ENCODE results near the gene CYP46A1. TPM values are rescaled to one million over a fixed set of nuclear protein-coding genes. Genes with fewer than 3 reads are reported as not detected.
A peak's percentile ranks its signal among the peaks of the same experiment; 100 is the strongest.

CYP46A1 gene
- total and polyA plus RNA-seq, 4 experiments from 2014 or later = 0.15 to 0.36 TPM; not detected in 2

- ChIA-PET CTCF (ENCODE audit: partially characterized antibody) (interaction anchor here (0.7 to 1.5 kb wide), 5 partner anchors 17 to 228 kb away, joined by 3 to 5 read pairs (median 3); partner anchors contain the start of genes CCNK and SETD3), POLR2A (ENCODE audit: partially characterized antibody) (interaction anchor here (0.7 to 2.1 kb wide), 5 partner anchors 79 to 956 kb away, joined by 3 to 13 read pairs (median 3); partner anchors contain the start of genes CCNK and SETD3)
- DNase-seq = peak in 1 of 5 donors; percentile 10
- H3K27ac ChIP-seq (ENCODE audit: low read depth, low read length) = peak overlapping the region; percentile 21
- peaks cover 8 to 9% of the 10 kb centered on the region in 2 donors for H3K27me3 Mint-ChIP-seq
- intact Hi-C loops (cut with micrococcal nuclease) = loop anchor here (1.0 to 5.0 kb wide), 5 partner anchors 80 to 508 kb away; partner anchors contain the start of genes CCDC85C, CCNK, EML1 and EVL
- H3K36me3 ChIP-seq (ENCODE audit: insufficient read depth, low read length) = no peaks in the 10 kb centered on the region
- no peak overlapping the region for H3K27ac Mint-ChIP-seq
- H3K4me1 Mint-ChIP-seq = peaks cover 6 to 20% (median 14%) of the 10 kb centered on the region in 4 donors
- H3K27me3 ChIP-seq (ENCODE audit: insufficient read depth, low read length) = no peaks in the 10 kb centered on the region
- peaks cover 19% of the 10 kb centered on the region for H3K4me1 ChIP-seq (ENCODE audit: insufficient read depth, low read length)
- H3K36me3 Mint-ChIP-seq = peaks cover 0 to 3% of the 10 kb centered on the region in 2 donors
- no peaks in the 10 kb centered on the region for H3K9me3 Mint-ChIP-seq
- H3K9me3 ChIP-seq (ENCODE audit: control insufficient read depth in 1 of 2, low read length in 2 of 2) = no peaks in the 10 kb centered on the region
- H3K4me3 ChIP-seq (ENCODE audit: low read length in 2 of 2) = peak overlapping the region in 1 of 2 donors; percentile 36
- peak overlapping the region in 2 of 8 donors; percentile 13 to 29 for H3K4me3 Mint-ChIP-seq
Observed at GRCh38 chr14:99684410-99684934, 374 bp downstream of the CYP46A1 start.

- peaks cover 6 to 23% (median 14%) of the 10 kb centered on the region in 4 donors for H3K4me1 Mint-ChIP-seq
- intact Hi-C loops (cut with micrococcal nuclease) = loop anchor here (2.0 kb wide), 1 partner anchor 108 kb away; the partner anchor contains the start of gene EML1
- H3K4me3 ChIP-seq (ENCODE audit: low read length in 2 of 2) = no peak overlapping the region
- DNase-seq = no peak
- CTCF ChIA-PET (ENCODE audit: partially characterized antibody) = no interaction called here
- H3K27me3 ChIP-seq (ENCODE audit: insufficient read depth, low read length) = peaks cover 4% of the 10 kb centered on the region
- H3K27me3 Mint-ChIP-seq = peaks cover 14% of the 10 kb centered on the region in 2 donors
- no peaks in the 10 kb centered on the region for H3K9me3 ChIP-seq (ENCODE audit: control insufficient read depth in 1 of 2, low read length in 2 of 2)
- no peaks in the 10 kb centered on the region for H3K36me3 ChIP-seq (ENCODE audit: insufficient read depth, low read length)
- H3K4me1 ChIP-seq (ENCODE audit: insufficient read depth, low read length) = peaks cover 19% of the 10 kb centered on the region
- H3K36me3 Mint-ChIP-seq = peaks cover 0 to 3% of the 10 kb centered on the region in 2 donors
- peak overlapping the region in 1 of 7 donors; percentile 56 for H3K27ac Mint-ChIP-seq
- peak overlapping the region in 7 of 8 donors; percentile 23 to 72 (median 58) for H3K4me3 Mint-ChIP-seq
- no peaks in the 10 kb centered on the region for H3K9me3 Mint-ChIP-seq
- POLR2A ChIA-PET (ENCODE audit: partially characterized antibody) = interaction anchor here (0.9 to 1.5 kb wide), 2 partner anchors 204 to 956 kb away, joined by 3 to 12 read pairs; partner anchors contain the start of genes CCNK and SETD3
- no peak overlapping the region for H3K27ac ChIP-seq (ENCODE audit: low read depth, low read length)
Observed at GRCh38 chr14:99685151-99685591, 1.1 kb downstream of the CYP46A1 start.

GRCh38 chr14:99685596-99685995, 1.5 kb downstream of the CYP46A1 start:
- POLR2A ChIA-PET (ENCODE audit: partially characterized antibody) = no interaction called here
- intact Hi-C loops (cut with micrococcal nuclease) = loop anchor here (2.0 kb wide), 1 partner anchor 107 kb away; the partner anchor contains the start of gene EML1
- no peak overlapping the region for H3K4me3 ChIP-seq (ENCODE audit: low read length in 2 of 2)
- H3K4me3 Mint-ChIP-seq = peak overlapping the region in 7 of 8 donors; percentile 22 to 66 (median 51)
- peaks cover 14% of the 10 kb centered on the region in 2 donors for H3K27me3 Mint-ChIP-seq
- CTCF ChIA-PET (ENCODE audit: partially characterized antibody) = no interaction called here
- no peak for DNase-seq
- H3K4me1 Mint-ChIP-seq = peaks cover 6 to 23% (median 14%) of the 10 kb centered on the region in 4 donors
- no peaks in the 10 kb centered on the region for H3K9me3 Mint-ChIP-seq
- peaks cover 0 to 3% of the 10 kb centered on the region in 2 donors for H3K36me3 Mint-ChIP-seq
- H3K36me3 ChIP-seq (ENCODE audit: insufficient read depth, low read length) = no peaks in the 10 kb centered on the region
- no peaks in the 10 kb centered on the region for H3K9me3 ChIP-seq (ENCODE audit: control insufficient read depth in 1 of 2, low read length in 2 of 2)
- peak overlapping the region in 1 of 7 donors; percentile 56 for H3K27ac Mint-ChIP-seq
- no peak overlapping the region for H3K27ac ChIP-seq (ENCODE audit: low read depth, low read length)
- peaks cover 4% of the 10 kb centered on the region for H3K27me3 ChIP-seq (ENCODE audit: insufficient read depth, low read length)
- peaks cover 19% of the 10 kb centered on the region for H3K4me1 ChIP-seq (ENCODE audit: insufficient read depth, low read length)

GRCh38 chr14:99686557-99687283, 2.6 kb downstream of the CYP46A1 start:
- Mint-ChIP-seq H3K9me3 (no peaks in the 10 kb centered on the region), H3K27ac (peak overlapping the region in 2 of 7 donors; percentile 0 to 56), H3K4me3 (peak overlapping the region in 2 of 8 donors; percentile 3 to 54), H3K4me1 (peaks cover 6 to 23% (median 14%) of the 10 kb centered on the region in 4 donors), H3K36me3 (peaks cover 0 to 3% of the 10 kb centered on the region in 2 donors), H3K27me3 (peaks cover 14 to 16% of the 10 kb centered on the region in 2 donors)
- Histone ChIP-seq H3K9me3 (ENCODE audit: control insufficient read depth in 1 of 2, low read length in 2 of 2) (no peaks in the 10 kb centered on the region), H3K4me1 (ENCODE audit: insufficient read depth, low read length) (peaks cover 19% of the 10 kb centered on the region), H3K4me3 (ENCODE audit: low read length in 2 of 2) (no peak overlapping the region), H3K36me3 (ENCODE audit: insufficient read depth, low read length) (no peaks in the 10 kb centered on the region), H3K27ac (ENCODE audit: low read depth, low read length) (no peak overlapping the region), H3K27me3 (ENCODE audit: insufficient read depth, low read length) (peaks cover 4% of the 10 kb centered on the region)
- POLR2A ChIA-PET (ENCODE audit: partially characterized antibody) = no interaction called here
- intact Hi-C loops (cut with micrococcal nuclease) = loop anchor here (1.0 kb wide), 1 partner anchor 168 kb away; no protein-coding TSS in a partner anchor
- no peak for DNase-seq
- CTCF ChIA-PET (ENCODE audit: partially characterized antibody) = interaction anchor here (1.1 to 2.1 kb wide), 2 partner anchors 14 to 15 kb away, joined by 3 to 5 read pairs; no protein-coding TSS in a partner anchor

GRCh38 chr14:99687284-99688209, 3.4 kb downstream of the CYP46A1 start:
- H3K9me3 ChIP-seq (ENCODE audit: control insufficient read depth in 1 of 2, low read length in 2 of 2) = no peaks in the 10 kb centered on the region
- peaks cover 0 to 3% of the 10 kb centered on the region in 2 donors for H3K36me3 Mint-ChIP-seq
- no peak overlapping the region for H3K4me3 ChIP-seq (ENCODE audit: low read length in 2 of 2)
- no peaks in the 10 kb centered on the region for H3K9me3 Mint-ChIP-seq
- CTCF ChIA-PET (ENCODE audit: partially characterized antibody) = interaction anchor here (0.6 to 2.1 kb wide), 16 partner anchors 8 to 205 kb away, joined by 3 to 9 read pairs (median 4); no protein-coding TSS in a partner anchor
- peaks cover 19% of the 10 kb centered on the region for H3K4me1 ChIP-seq (ENCODE audit: insufficient read depth, low read length)
- H3K27ac ChIP-seq (ENCODE audit: low read depth, low read length) = no peak overlapping the region
- H3K27me3 ChIP-seq (ENCODE audit: insufficient read depth, low read length) = peaks cover 4% of the 10 kb centered on the region
- H3K4me1 Mint-ChIP-seq = peaks cover 5 to 22% (median 12%) of the 10 kb centered on the region in 4 donors
- DNase-seq = peak; percentile 41 to 52 (median 47)
- POLR2A ChIA-PET (ENCODE audit: partially characterized antibody) = interaction anchor here (1.1 kb wide), 1 partner anchor 83 kb away, joined by 3 read pairs; no protein-coding TSS in a partner anchor
- peak overlapping the region in 3 of 7 donors; percentile 37 to 48 (median 46) for H3K27ac Mint-ChIP-seq
- peaks cover 14 to 16% of the 10 kb centered on the region in 2 donors for H3K27me3 Mint-ChIP-seq
- intact Hi-C loops (cut with micrococcal nuclease) = loop anchor here (1.0 kb wide), 1 partner anchor 169 kb away; no protein-coding TSS in a partner anchor
- no peaks in the 10 kb centered on the region for H3K36me3 ChIP-seq (ENCODE audit: insufficient read depth, low read length)
- peak overlapping the region in 1 of 8 donors; percentile 39 for H3K4me3 Mint-ChIP-seq

- peak overlapping the region in 1 of 7 donors; percentile 48 for H3K27ac Mint-ChIP-seq
Observed at GRCh38 chr14:99688210-99688581, 4.1 kb downstream of the CYP46A1 start.

More at GRCh38 chr14:99688210-99688581, 4.1 kb downstream of the CYP46A1 start:
- peaks cover 4 to 16% (median 11%) of the 10 kb centered on the region in 4 donors for H3K4me1 Mint-ChIP-seq
- no peak overlapping the region for H3K4me3 ChIP-seq (ENCODE audit: low read length in 2 of 2)
- H3K9me3 Mint-ChIP-seq = no peaks in the 10 kb centered on the region
- H3K9me3 ChIP-seq (ENCODE audit: control insufficient read depth in 1 of 2, low read length in 2 of 2) = no peaks in the 10 kb centered on the region
- DNase-seq = peak in 1 of 5 donors; percentile 40
- H3K27ac ChIP-seq (ENCODE audit: low read depth, low read length) = no peak overlapping the region
- peaks cover 0 to 3% of the 10 kb centered on the region in 2 donors for H3K36me3 Mint-ChIP-seq
- intact Hi-C loops (cut with micrococcal nuclease) = no loop called here
- peaks cover 12 to 16% of the 10 kb centered on the region in 2 donors for H3K27me3 Mint-ChIP-seq
- peaks cover 4% of the 10 kb centered on the region for H3K27me3 ChIP-seq (ENCODE audit: insufficient read depth, low read length)
- H3K36me3 ChIP-seq (ENCODE audit: insufficient read depth, low read length) = no peaks in the 10 kb centered on the region
- H3K4me3 Mint-ChIP-seq = peak overlapping the region in 1 of 8 donors; percentile 38
- POLR2A ChIA-PET (ENCODE audit: partially characterized antibody) = interaction anchor here (1.1 kb wide), 1 partner anchor 84 kb away, joined by 3 read pairs; no protein-coding TSS in a partner anchor
- CTCF ChIA-PET (ENCODE audit: partially characterized antibody) = interaction anchor here (0.6 to 2.1 kb wide), 15 partner anchors 9 to 206 kb away, joined by 3 to 9 read pairs (median 4); no protein-coding TSS in a partner anchor
- H3K4me1 ChIP-seq (ENCODE audit: insufficient read depth, low read length) = peaks cover 13% of the 10 kb centered on the region
